Heart right ventricle (tissue), 16 donors: ENCODE measurements around the gene CNTN4. TPM values are rescaled to one million over a fixed set of nuclear protein-coding genes. Genes with fewer than 3 reads are reported as not detected.
"Not testable (repeated sequence)": the region's sequence is repeated elsewhere in the genome, so short reads cannot be mapped to it uniquely, and the experiment has no call there.

Experiments used
- ATAC-seq, 8 donors: fragments of 200-7000 bp; cut with Tn5 transposase; one replicate each; pipeline ENCODE4 v1.9.1; 2020; ENCODE audit warnings: mild to moderate bottlenecking in 8 of 8, moderate library complexity in 8 of 8, moderate number of reproducible peaks in 1 of 8
- DNase-seq, 2 donors: peaks; one replicate each; pipeline ENCODE4 v3.0.0-alpha.2; 2020
- H3K27ac ChIP-seq, 10 donors: fragments of 200-600 bp; sonication (generic) in 2 of 10; one replicate each; pipeline versions ENCODE4 v1.5.0 to v1.8.0; 2020 to 2022; ENCODE audit warnings: mild to moderate bottlenecking in 3 of 10
- H3K27me3 ChIP-seq, 7 donors: fragments of 200-600 bp; one replicate each; pipeline ENCODE4 v1.8.0; 2021 to 2022; ENCODE audit warnings: mild to moderate bottlenecking in 2 of 7
- H3K36me3 ChIP-seq, 9 donors: fragments of 200-600 bp; sonication (generic) in 1 of 9; one replicate each; pipeline versions ENCODE4 v1.5.0 to v1.8.0; 2020 to 2022; ENCODE audit warnings: mild to moderate bottlenecking in 2 of 9
- H3K4me1 ChIP-seq, 9 donors: fragments of 200-600 bp; sonication (generic) in 1 of 9; one replicate each; pipeline versions ENCODE4 v1.5.0 to v1.8.0; 2020 to 2022; ENCODE audit warnings: mild to moderate bottlenecking in 4 of 9
- H3K4me3 ChIP-seq, 10 donors: fragments of 200-600 bp; sonication (generic) in 2 of 10; one replicate each; pipeline versions ENCODE4 v1.5.0 to v1.8.0; 2020 to 2022; ENCODE audit warnings: mild to moderate bottlenecking in 7 of 10, moderate library complexity in 2 of 10
- H3K9me3 ChIP-seq, 11 donors: fragments of 200-600 bp in 10 of 11; sonication (generic) in 2 of 11; one replicate each; pipeline versions ENCODE4 v1.5.0 to v1.8.0; 2013 to 2022; ENCODE audit warnings: mild to moderate bottlenecking in 2 of 11, control low read depth in 1 of 11, moderate library complexity in 1 of 11
- WGBS, 2 donors: extraction: QIAGEN DNeasy Blood & Tissue Kit; methylation state at CpG; one replicate each; pipeline ENCODE4 v1.1.7; 2013; ENCODE audit warnings: inconsistent platforms in 1 of 2; 5-methylcytosine and 5-hydroxymethylcytosine counted together
- intact Hi-C, 10 donors: fragments of 100-400 bp; cut with DNase I; formaldehyde crosslinking; loops; one replicate each; pipeline versions ENCODE4 v1.11.1 to v1.14.2; 2022
- polyA plus RNA-seq, 2 donors: library from polyadenylated mRNA; stranded (reverse); fragments of 200-250 nt; gene quantifications; one replicate each; pipeline ENCODE4 v1.2.3, GENCODE V29; 2013
- total RNA-seq, 10 donors: library from RNA; stranded (reverse); fragmentation: NEBNext Ultra II Directional in 3 of 10; extraction: Animal tissue kit (Norgen Biotek cat#: 25700) in 3 of 10; gene quantifications; one replicate each; pipeline versions ENCODE4 v1.2.1 to v1.2.4, GENCODE V29; 2021 to 2023
- TF ChIP-seq, protein P1 (sequence below), 9 donors: fragments of 200-600 bp; sonication (generic) in 2 of 9; IDR thresholded peaks; one replicate each; pipeline versions ENCODE4 v1.5.0 to v1.8.0; 2021 to 2022; ENCODE audit warnings: antibody characterized with exemption in 9 of 9, mild to moderate bottlenecking in 5 of 9, moderate library complexity in 1 of 9
- donor health status: Arrhythmogenic right ventricular cardiomyopathy.
- donor health status: ischemic (EF 13 %, LVEDD 7.1; RV severe dilation, severe dysfunction).
- donor health status: healthy with polysubstance abuse.
- donor health status: DM: no; HTN: yes; CAD: no.
- donor health status: DM: no; HTN: no; CAD: no.
- donor health status: ischemic (EF 25% LVEDD 6.9; RV normal size, moderate dysfunction).
- donor health status: ischemic (EF 25% LVEDD 5.7; RV mildly dilated, moderate dysfunction).
- donor health status: healthy.
- donor health status: DM: yes; HTN: yes; CAD: no.
- donor health status: Ischemic cardiomyopathy.
- donor health status: ischemic (EF 35%, LVEDD 5.7; RV mildly dilated, moderate dysfunction).
- donor health status: nonischemic (EF 11% LVEDD 7.7; RV severe dilation, severe dysfunction).
- donor health status: DM: yes; HTN: yes; CAD: no.
- donor health status: PGD.
- donor health status: ischemic (EF 29% LVEDD 5.4; RV normal size, mild dysfunction).
- donor health status: nonischemic (EF 23%, LVEDD 6.1; RV moderate dilation, normal function).

The CNTN4 gene
- total and polyA plus RNA-seq, 12 donors, result 0.48 to 4.7 (median 2.5) TPM

DNA sequence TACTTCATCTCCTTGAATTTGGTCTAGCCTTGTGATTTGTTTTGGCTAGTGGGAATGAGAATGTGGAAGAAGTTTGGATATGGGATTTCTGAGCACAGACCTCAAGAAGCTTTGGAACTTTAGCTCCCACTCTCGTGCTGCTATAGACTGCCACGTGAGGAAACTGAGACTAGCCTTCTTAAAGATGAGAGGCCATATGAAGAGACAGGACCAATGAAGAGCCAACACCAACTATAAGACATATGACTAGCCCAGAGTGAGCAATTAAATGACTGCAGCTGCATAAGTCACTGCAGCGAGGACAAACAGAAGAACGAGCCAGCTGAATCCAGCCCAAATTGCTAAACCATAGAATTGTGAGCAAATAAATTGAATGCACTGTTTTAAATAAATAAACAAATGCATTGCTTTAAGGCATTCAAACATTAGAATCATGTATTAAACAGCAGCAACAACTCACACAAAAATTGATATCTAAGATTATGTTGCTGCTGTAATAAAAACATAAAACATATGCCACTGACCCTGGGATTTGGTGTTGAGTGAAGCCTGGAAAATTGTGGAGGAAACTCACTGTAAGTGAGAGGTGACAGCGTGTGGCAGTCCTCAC is 15.7 kb upstream of the CNTN4 start:
- ATAC-seq, result no peak
- 79 to 85% methylated on average over 5 of the region's 5 CpGs for WGBS, 2 donors
- H3K27me3 ChIP-seq, result no peaks in the 10 kb centered on the region
- peaks cover 0 to 33% (median 0%) of the 10 kb centered on the region in 11 donors for H3K9me3 ChIP-seq
- H3K27ac ChIP-seq, result no peak overlapping the region
- intact Hi-C loops, result no loop called here
- no peaks in the 10 kb centered on the region for H3K36me3 ChIP-seq
- H3K4me3 ChIP-seq, result no peak overlapping the region
- TF ChIP-seq, protein P1, sequence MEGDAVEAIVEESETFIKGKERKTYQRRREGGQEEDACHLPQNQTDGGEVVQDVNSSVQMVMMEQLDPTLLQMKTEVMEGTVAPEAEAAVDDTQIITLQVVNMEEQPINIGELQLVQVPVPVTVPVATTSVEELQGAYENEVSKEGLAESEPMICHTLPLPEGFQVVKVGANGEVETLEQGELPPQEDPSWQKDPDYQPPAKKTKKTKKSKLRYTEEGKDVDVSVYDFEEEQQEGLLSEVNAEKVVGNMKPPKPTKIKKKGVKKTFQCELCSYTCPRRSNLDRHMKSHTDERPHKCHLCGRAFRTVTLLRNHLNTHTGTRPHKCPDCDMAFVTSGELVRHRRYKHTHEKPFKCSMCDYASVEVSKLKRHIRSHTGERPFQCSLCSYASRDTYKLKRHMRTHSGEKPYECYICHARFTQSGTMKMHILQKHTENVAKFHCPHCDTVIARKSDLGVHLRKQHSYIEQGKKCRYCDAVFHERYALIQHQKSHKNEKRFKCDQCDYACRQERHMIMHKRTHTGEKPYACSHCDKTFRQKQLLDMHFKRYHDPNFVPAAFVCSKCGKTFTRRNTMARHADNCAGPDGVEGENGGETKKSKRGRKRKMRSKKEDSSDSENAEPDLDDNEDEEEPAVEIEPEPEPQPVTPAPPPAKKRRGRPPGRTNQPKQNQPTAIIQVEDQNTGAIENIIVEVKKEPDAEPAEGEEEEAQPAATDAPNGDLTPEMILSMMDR (IDR thresholded peaks at IDR 0.05), result no peak
- DNase-seq, result no peak
- H3K4me1 ChIP-seq, result no peaks in the 10 kb centered on the region

DNA sequence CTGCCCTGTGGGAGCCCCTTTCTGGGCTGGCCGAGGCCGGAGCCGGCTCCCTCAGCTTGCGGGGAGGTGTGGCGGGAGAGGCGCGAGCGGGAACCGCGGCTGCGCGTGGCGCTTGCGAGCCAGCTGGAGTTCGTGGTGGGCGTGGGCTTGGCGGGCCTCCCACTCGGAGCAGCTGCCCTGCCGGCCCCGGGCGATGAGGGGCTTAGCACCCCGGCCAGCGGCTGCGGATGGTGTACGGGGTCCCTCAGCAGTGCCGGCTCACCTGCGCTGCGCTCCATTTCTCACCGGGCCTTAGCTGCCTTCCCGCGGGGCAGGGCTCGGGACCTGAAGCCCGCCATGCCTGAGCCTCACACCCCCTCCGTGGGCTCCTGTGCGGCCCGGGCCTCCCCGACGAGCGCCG is 15.1 kb upstream of the CNTN4 start:
- H3K27ac ChIP-seq, intact Hi-C loops, H3K27me3 ChIP-seq, H3K4me1 ChIP-seq, ATAC-seq, DNase-seq, H3K36me3 ChIP-seq, H3K4me3 ChIP-seq: not testable (repeated sequence)
- 94 to 96% methylated on average over 40 of the region's 40 CpGs for WGBS, 2 donors
- peaks cover 0 to 33% (median 0%) of the 10 kb centered on the region in 11 donors for H3K9me3 ChIP-seq

DNA sequence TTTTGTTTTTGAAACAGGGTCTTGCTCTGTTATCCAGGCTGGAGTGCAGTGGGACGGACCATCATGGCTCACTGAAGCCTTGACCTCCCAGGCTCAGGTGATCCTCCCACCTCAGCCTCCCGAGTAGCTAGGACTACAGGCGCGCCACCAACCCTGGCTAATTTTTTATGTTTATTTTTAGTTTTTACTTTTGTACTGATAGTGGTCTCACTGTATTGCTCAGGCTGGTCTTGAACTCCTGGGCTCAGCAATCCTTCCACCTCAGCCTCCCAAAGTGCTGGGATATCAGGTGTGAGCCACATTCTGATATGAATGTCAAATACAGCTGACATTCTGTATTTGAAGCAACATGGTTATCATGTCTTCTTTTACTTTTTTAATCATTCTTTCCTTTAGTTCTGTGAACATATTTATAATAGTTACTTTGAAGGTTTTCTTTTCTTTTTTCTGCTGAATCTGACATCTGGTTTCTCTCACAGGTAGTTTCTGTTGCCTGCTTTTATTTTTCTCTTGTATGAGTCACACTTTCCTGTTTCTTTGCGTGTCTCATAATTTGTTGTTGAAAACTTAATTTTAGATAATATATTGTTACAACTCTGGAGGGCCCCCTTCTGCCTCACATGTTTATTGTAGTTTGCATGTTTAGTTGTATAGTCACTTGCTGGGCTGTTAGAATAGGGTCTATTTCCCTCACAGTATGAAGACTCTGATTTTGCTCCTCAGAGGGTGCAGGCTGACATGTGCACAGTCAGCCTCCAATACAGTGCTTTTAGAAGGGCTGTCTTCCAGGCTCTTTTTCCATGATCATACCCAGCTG is 8.4 kb upstream of the CNTN4 start:
- intact Hi-C loops, result no loop called here
- no peak overlapping the region for H3K27ac ChIP-seq
- no peaks in the 10 kb centered on the region for H3K36me3 ChIP-seq
- H3K9me3 ChIP-seq, result peaks cover 0 to 12% (median 0%) of the 10 kb centered on the region in 11 donors
- H3K4me3 ChIP-seq, result no peak overlapping the region
- ATAC-seq (no peak), DNase-seq (no peak)
- TF ChIP-seq, protein P1 (IDR thresholded peaks at IDR 0.05), result no peak
- peaks cover 0 to 25% (median 9%) of the 10 kb centered on the region in 7 donors for H3K27me3 ChIP-seq
- 77 to 89% methylated on average over 5 of the region's 5 CpGs for WGBS, 2 donors
- no peaks in the 10 kb centered on the region for H3K4me1 ChIP-seq

DNA sequence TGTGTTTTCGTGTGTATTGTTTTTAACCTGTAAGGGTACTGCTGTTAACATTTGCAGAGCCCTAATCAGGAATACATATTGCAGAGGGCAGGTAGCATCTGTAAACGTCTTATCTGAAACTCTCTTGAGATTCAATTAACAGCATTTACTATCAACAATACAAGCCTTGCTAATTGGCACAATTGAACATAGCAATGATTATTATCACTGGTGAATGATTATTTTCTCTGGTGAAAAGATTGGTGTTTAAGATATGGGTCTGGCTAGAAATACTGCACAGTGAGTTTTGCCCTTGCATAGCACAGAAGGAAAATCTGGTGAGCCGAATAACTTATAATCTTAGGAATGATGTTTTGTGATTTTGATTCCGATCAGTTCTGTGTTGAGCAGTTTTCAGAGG is 5.9 kb upstream of the CNTN4 start:
- no peaks in the 10 kb centered on the region for H3K36me3 ChIP-seq
- 64 to 65% methylated on average over 4 of the region's 4 CpGs for WGBS, 2 donors
- TF ChIP-seq, protein P1 (IDR thresholded peaks at IDR 0.05), result no peak
- DNase-seq, result no peak
- ATAC-seq, result no peak
- H3K9me3 ChIP-seq, result no peaks in the 10 kb centered on the region
- H3K27ac ChIP-seq, result no peak overlapping the region
- intact Hi-C loops, result no loop called here
- H3K4me1 ChIP-seq, result no peaks in the 10 kb centered on the region
- H3K27me3 ChIP-seq, result peaks cover 0 to 49% (median 34%) of the 10 kb centered on the region in 7 donors
- no peak overlapping the region for H3K4me3 ChIP-seq

DNA sequence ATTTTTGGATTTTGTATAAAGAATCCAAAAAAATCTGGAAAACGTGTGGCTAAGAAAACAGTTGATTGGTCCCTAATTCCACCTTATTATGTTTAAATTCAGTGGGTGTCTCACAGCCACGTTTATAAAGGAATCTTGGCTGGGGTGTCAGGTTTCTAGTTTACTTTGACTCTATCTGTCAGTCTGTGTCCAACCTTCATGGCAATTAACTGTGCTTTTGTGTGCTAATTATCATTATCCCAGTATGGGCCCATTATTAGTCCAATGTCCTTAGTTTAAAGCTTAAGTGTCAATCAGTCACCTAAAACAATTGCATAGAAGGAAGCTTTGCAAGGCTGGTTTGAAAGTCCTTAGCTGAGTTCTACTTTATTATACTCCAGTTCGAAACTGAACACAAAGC is 3.7 kb upstream of the CNTN4 start:
- Histone ChIP-seq H3K36me3 (no peaks in the 10 kb centered on the region), H3K9me3 (no peaks in the 10 kb centered on the region), H3K4me1 (peaks cover 0 to 11% (median 0%) of the 10 kb centered on the region in 9 donors), H3K27me3 (peaks cover 16 to 71% (median 55%) of the 10 kb centered on the region in 7 donors), H3K27ac (no peak overlapping the region), H3K4me3 (no peak overlapping the region)
- intact Hi-C loops, result no loop called here
- WGBS, 2 donors, result 58 to 61% methylated on average over 3 of the region's 3 CpGs
- no peak for DNase-seq
- no peak for ATAC-seq
- TF ChIP-seq, protein P1 (IDR thresholded peaks at IDR 0.05), result no peak
